Thyroid gland (tissue), 4 donors: ENCODE data around the gene MYLK.
"Not testable (repeated sequence)": the region's sequence is repeated elsewhere in the genome, so short reads cannot be mapped to it uniquely, and the experiment has no call there.

ENCODE experiments used
- CTCF ChIP-seq, 6 experiments: fragments of 200-600 bp in 3 of 6; fragments of 450-650 bp in 3 of 6; sonication (generic) in 3 of 6; IDR thresholded peaks; one replicate each; pipeline ENCODE4 v1.5.1; 2016 to 2019; ENCODE audit warnings: antibody characterized with exemption in 6 of 6, mild to moderate bottlenecking in 2 of 6, inconsistent platforms in 1 of 6, moderate library complexity in 1 of 6
- POLR2A ChIP-seq, 2 donors: fragments of 450-650 bp; IDR thresholded peaks; one replicate each; pipeline ENCODE4 v1.6.1; 2017; ENCODE audit warnings: antibody characterized with exemption in 2 of 2, mild to moderate bottlenecking in 2 of 2, moderate library complexity in 1 of 2

DNA sequence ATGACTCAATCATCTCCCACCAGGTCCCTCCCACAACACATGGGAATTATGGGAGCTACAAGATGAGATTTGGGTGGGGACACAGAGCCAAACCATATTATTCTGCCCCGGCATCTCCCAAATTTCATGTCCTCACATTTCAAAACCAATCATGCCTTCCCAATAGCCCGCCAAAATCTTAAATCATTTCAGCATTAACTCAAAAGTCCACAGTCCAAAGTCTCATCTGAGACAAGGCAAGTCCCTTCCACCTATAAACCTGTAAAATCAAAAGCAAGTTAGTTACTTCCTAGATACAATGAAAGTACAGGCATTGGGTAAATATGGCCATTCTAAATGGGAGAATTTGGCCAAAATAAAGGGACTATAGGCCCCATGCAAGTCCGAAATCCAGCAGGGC, 6.0 kb upstream of the MYLK start:
- not testable (repeated sequence) for TF ChIP-seq CTCF, POLR2A (IDR thresholded peaks at IDR 0.05)
